NB4 (cell line): ENCODE results near the gene TENM4.
A peak's percentile ranks its signal among the peaks of the same experiment; 100 is the strongest.

Experiments
- DNase-seq: peaks from one replicate; pipeline ENCODE4 v3.0.0; 2010; ENCODE audit warnings: low read depth
- H3K4me3 ChIP-seq: one replicate; pipeline ENCODE4 v1.5.1; 2011; ENCODE audit warnings: mild to moderate bottlenecking, low read depth, low read length, moderate library complexity
- MYC ChIP-seq: IDR thresholded peaks from 2 replicates; pipeline ENCODE4 v1.6.1; 2011; ENCODE audit warnings: low read depth, low read length
- POLR2A ChIP-seq: IDR thresholded peaks from 2 replicates; pipeline ENCODE4 v1.6.1; 2011; ENCODE audit warnings: mild to moderate bottlenecking; ENCODE audit not compliant: insufficient read length; ENCODE audit errors: extremely low read depth
- TF ChIP-seq, protein P1 (sequence below): IDR thresholded peaks from 2 replicates; pipeline ENCODE4 v1.6.1; 2011; ENCODE audit warnings: low read depth, low read length
- TF ChIP-seq, protein P2 (sequence below): IDR thresholded peaks from one replicate; pipeline ENCODE4 v1.5.1; 2012; ENCODE audit warnings: low read depth, low read length

TENM4 gene

DNA sequence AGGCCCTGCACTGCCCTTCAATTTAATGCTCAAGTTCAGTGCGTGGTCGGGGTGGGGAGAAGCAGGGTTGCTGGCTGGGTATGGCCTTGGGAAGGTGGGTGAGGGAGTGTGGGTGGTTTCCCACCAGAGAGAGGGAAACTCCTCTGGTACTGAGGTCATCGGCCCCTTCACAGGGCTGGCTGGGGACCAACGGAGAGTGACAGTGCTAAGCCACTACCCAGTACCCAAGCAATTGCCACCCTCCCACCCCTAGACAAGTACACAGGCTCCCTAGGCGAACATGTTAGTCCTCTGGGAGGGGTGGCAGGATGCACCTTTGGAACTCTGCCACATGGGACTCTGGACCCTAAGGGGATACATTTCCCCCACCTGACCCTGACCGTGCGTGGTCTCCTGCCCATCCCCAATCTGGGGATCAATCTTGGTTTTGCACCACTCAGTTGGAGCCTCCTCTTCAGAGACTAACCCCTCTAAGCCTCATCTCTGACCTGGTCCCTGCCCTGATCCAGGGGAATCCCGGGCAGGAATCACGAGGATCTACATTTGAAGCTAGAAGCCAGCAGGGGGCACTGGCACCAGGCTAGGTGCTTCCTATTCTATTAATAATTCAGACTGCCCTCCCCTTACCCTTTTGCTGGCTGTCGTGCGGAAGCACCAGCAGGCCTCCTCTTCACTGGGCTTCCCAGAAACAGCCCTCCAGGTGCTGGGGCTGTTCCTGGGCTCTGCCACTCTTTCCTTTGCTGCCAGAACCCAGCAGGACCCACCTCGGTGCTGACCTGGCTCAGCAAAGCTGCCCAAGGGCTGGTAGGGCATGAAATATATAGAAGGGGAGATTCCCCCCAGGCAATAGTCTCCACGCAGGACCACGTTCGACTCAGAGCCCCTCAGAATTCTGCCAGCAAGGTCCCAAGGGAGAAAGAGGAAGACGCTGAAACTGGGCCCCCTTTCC lies 377.7 kb downstream of the TENM4 start:
- H3K4me3 ChIP-seq, result no peak overlapping the region
- TF ChIP-seq, protein P1, sequence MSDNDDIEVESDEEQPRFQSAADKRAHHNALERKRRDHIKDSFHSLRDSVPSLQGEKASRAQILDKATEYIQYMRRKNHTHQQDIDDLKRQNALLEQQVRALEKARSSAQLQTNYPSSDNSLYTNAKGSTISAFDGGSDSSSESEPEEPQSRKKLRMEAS, result no peak
- TF ChIP-seq MYC, result no peak
- TF ChIP-seq, protein P2, sequence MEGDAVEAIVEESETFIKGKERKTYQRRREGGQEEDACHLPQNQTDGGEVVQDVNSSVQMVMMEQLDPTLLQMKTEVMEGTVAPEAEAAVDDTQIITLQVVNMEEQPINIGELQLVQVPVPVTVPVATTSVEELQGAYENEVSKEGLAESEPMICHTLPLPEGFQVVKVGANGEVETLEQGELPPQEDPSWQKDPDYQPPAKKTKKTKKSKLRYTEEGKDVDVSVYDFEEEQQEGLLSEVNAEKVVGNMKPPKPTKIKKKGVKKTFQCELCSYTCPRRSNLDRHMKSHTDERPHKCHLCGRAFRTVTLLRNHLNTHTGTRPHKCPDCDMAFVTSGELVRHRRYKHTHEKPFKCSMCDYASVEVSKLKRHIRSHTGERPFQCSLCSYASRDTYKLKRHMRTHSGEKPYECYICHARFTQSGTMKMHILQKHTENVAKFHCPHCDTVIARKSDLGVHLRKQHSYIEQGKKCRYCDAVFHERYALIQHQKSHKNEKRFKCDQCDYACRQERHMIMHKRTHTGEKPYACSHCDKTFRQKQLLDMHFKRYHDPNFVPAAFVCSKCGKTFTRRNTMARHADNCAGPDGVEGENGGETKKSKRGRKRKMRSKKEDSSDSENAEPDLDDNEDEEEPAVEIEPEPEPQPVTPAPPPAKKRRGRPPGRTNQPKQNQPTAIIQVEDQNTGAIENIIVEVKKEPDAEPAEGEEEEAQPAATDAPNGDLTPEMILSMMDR, result peak; percentile 40
- DNase-seq, result peak; percentile 17

DNA sequence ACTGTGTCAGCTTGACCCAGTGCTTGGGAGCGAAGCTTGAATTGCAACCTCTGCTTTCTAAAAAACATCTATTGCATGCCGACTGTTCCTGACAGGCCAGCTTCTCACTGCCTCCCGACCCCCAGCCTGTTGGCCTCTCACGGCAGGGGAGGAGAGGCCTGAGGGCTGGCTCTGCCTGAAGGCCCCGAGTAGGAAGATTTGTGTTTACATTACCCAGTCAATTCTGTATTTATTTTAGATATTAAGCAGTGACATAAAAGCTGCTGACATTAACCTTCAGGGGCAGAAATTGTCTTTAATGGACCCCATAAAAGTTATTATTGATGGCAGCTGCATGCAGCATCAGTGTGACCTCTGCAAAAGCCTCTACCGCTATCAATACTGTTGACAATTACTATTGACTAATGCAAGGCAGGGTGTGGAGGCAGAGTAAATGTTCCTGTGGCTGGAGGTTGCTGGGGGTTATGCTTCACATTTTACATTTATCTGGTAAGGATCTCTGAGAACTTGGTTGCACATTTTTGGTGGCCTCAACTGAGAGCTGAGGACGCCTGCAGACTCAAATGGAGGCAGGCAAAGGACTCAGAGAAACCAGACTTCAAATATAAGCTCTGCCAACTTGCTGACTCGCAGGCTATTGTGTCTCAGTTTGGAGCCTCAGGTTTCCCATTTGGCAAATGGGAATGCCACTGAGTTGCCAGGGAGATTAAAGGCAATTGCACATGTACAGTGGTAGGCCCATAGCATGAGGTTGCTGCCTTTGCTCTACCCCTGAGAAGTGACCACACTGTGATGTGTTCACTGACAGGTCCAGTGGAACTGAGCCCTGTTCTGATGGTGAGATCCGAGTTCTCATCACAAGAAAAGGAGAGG lies 380.5 kb downstream of the TENM4 start:
- TF ChIP-seq, protein P2, result no peak
- TF ChIP-seq POLR2A (no peak), MYC (no peak)
- TF ChIP-seq, protein P1, result no peak
- no peak overlapping the region for H3K4me3 ChIP-seq
- DNase-seq, result no peak

DNA sequence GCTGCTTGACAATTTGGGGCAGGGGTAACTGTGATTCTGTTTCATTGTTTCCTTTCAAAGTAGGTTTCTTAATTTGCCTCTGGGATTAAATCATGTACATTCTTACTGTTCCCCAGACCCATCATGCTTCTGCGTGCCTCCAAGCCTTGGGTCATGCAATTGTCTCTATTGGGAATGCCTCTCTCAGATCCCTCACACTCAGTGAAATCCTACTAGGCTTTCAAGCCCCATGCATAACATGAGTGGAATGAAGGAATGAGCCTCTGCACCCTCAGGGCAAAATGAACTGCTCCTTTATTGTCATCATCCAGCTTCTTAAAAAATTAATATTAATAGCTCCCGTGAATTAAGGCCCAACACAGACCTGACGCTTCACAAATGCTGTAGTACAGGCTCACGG lies 381.7 kb downstream of the TENM4 start:
- no peak overlapping the region for H3K4me3 ChIP-seq
- no peak for DNase-seq
- TF ChIP-seq, protein P2, result no peak
- TF ChIP-seq POLR2A (no peak), MYC (no peak)
- TF ChIP-seq, protein P1, result no peak

DNA sequence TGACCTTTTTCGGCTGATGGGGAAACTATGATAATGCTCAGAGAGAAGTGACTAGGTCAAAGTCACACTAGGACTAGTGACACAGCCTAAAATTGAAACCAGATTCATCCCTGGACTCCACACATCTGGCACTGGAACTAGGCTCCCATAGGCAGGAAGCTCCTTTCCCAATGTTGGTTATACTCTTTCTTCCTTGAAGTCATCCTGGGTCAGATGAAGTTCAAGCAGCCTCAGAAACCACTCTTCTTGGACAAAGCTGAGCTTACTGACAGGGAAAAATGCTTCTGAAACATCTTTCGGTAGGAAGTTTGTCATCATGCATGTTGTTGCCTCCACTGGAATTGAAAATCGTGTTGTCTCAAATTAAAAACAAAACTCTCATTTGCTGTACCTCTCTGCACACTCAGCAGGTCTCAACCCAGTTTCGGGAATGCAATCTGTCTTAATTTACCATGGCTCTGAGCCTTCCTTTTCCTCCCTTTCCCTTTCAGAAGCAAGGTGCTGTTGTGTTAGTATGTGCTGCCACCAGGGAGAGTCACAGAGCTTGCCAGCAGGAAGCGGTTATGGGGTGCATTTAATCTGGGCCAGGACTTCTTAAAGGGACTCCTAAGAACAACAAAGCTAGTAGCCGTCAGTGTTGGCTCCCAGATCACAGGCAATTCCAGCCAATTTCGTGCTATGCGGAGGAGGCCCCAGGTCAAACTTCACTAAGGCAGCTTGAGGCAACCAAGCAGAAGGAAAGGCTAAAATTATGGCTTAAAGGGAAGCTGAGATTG lies 384.8 kb downstream of the TENM4 start:
- H3K4me3 ChIP-seq, result no peak overlapping the region
- no peak for DNase-seq
- TF ChIP-seq MYC (no peak), POLR2A (no peak)
- TF ChIP-seq, protein P2, result no peak
- TF ChIP-seq, protein P1, result no peak

DNA sequence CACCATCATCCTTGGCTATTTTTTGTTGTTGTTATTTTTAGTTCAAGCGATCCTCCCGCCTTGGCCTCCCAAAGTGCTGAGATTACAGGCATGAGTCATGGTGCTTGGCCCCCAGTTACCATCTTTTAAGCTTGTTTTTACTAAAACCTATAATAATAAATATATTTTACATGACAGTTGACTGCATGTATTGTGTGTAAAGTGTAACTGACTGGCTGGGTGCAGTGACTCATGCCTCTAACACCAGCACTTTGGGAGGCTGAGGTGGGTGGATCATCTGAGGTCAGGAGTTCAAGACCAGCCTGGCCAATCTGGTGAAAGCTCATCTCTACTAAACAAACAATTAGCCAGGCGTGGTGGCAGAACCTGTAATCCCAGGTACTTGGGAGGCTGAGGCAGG lies 386.2 kb downstream of the TENM4 start:
- TF ChIP-seq MYC, result no peak
- TF ChIP-seq POLR2A, result no peak
- TF ChIP-seq, protein P1, result no peak
- TF ChIP-seq, protein P2, result no peak
- H3K4me3 ChIP-seq, result no peak overlapping the region
- DNase-seq, result no peak
